H1 (cell line): ENCODE data around the gene BBIP1. TPM values are rescaled to one million over a fixed set of nuclear protein-coding genes. Genes with fewer than 3 reads are reported as not detected.

Source experiments
- CTCF ChIA-PET: fragments of 300-600 bp; sonication (Branson Sonifier 250); formaldehyde crosslinking; loops from one replicate; lab custom pipeline; 2021; ENCODE audit not compliant: partially characterized antibody; lab: Charles Lee
- POLR2A ChIA-PET: fragments of 300-600 bp; sonication (Branson Sonifier 250); formaldehyde crosslinking; loops from one replicate; lab custom pipeline; 2021; ENCODE audit warnings: inconsistent platforms; ENCODE audit not compliant: partially characterized antibody; lab: Charles Lee
- DNase-seq, 2 experiments: peaks; one replicate each; pipeline versions ENCODE4 v3.0.0 to v3.0.0-alpha.2; 2010 to 2022; ENCODE audit warnings: low spot score in 2 of 2, low read depth in 1 of 2, mixed read lengths in 1 of 2
- FAIRE-seq: peaks from 2 replicates; lab custom pipeline; 2011; peaks lifted over from hg19 to GRCh38; lab: Jason Lieb, UNC
- H2AFZ ChIP-seq: 2 replicates; pipeline ENCODE4 v1.8.1; 2012; ENCODE audit warnings: low read length, inconsistent platforms
- H2AK5ac ChIP-seq: 2 replicates; pipeline ENCODE4 v1.6.1; 2013; ENCODE audit warnings: low read depth, low read length
- H2BK120ac ChIP-seq: replicated peaks from 2 replicates; pipeline ENCODE3; 2013; ENCODE audit warnings: low read depth, low read length, inconsistent platforms
- H2BK12ac ChIP-seq: 2 replicates; pipeline ENCODE4 v1.6.1; 2013; ENCODE audit warnings: low read depth, low read length
- H2BK15ac ChIP-seq: 2 replicates; pipeline ENCODE4 v1.6.1; 2013; ENCODE audit warnings: low read length
- H2BK20ac ChIP-seq: 2 replicates; pipeline ENCODE4 v1.6.1; 2013; ENCODE audit warnings: low read length
- H2BK5ac ChIP-seq: 2 replicates; pipeline ENCODE4 v1.6.1; 2013; ENCODE audit warnings: low read depth, low read length
- H3K14ac ChIP-seq: 2 replicates; pipeline ENCODE4 v1.6.1; 2013; ENCODE audit warnings: inconsistent platforms; ENCODE audit not compliant: insufficient read length
- H3K18ac ChIP-seq: 2 replicates; pipeline ENCODE4 v1.6.1; 2013; ENCODE audit warnings: low read length; ENCODE audit errors: extremely low read depth
- H3K23ac ChIP-seq: 2 replicates; pipeline ENCODE4 v1.6.1; 2013; ENCODE audit warnings: inconsistent platforms; ENCODE audit not compliant: insufficient read length
- H3K23me2 ChIP-seq: 2 replicates; pipeline ENCODE4 v1.6.1; 2013; ENCODE audit warnings: low read depth, low read length
- H3K27ac ChIP-seq: 2 replicates; pipeline ENCODE4 v1.6.1; 2011; ENCODE audit warnings: low read depth, low read length, inconsistent platforms
- H3K27me3 ChIP-seq, 4 experiments: replicated peaks in 1 of 4; 1 replicate in 1 of 4; 2 replicates in 3 of 4; pipeline versions ENCODE4 v1.6.1 to v1.8.1; 2011 to 2013; ENCODE audit warnings: low read length in 3 of 4, mild to moderate bottlenecking in 3 of 4, inconsistent platforms in 2 of 4, mixed read lengths in 2 of 4, moderate library complexity in 1 of 4; ENCODE audit not compliant: control insufficient read depth in 3 of 4, insufficient read depth in 3 of 4; ENCODE audit errors: extremely low read depth in 1 of 4
- H3K36me3 ChIP-seq, 4 experiments: 2 replicates each; pipeline versions ENCODE4 v1.6.1 to v1.8.1; 2011 to 2013; ENCODE audit warnings: mild to moderate bottlenecking in 4 of 4, low read length in 3 of 4, moderate library complexity in 2 of 4, control low read depth in 1 of 4, inconsistent platforms in 1 of 4; ENCODE audit not compliant: insufficient read depth in 4 of 4, control insufficient read depth in 2 of 4
- H3K4ac ChIP-seq: replicated peaks from 2 replicates; pipeline ENCODE3; 2013; ENCODE audit warnings: low read length, low read depth, mixed read lengths, inconsistent platforms; ENCODE audit not compliant: insufficient read length
- H3K4me1 ChIP-seq, 4 experiments: replicated peaks in 1 of 4; 1 replicate in 1 of 4; 2 replicates in 3 of 4; pipeline versions ENCODE4 v1.6.1 to v1.8.1; 2011 to 2013; ENCODE audit warnings: low read length in 3 of 4, inconsistent platforms in 2 of 4, mixed read lengths in 1 of 4; ENCODE audit not compliant: insufficient read depth in 4 of 4, control insufficient read depth in 3 of 4
- H3K4me2 ChIP-seq, 2 experiments: 2 replicates each; pipeline versions ENCODE4 v1.6.1 to v1.8.1; 2011 to 2013; ENCODE audit warnings: low read depth in 2 of 2, low read length in 2 of 2, control low read depth in 1 of 2, inconsistent platforms in 1 of 2, mild to moderate bottlenecking in 1 of 2; ENCODE audit not compliant: insufficient read depth in 1 of 2
- H3K4me3 ChIP-seq, 4 experiments: fragments of 200-600, 300-600 bp in 1 of 4; sonication (generic), shearing (Covaris generic), sonication (Bioruptor Twin) in 1 of 4; 2 replicates each; pipeline versions ENCODE4 v1.5.1 to v1.8.1; 2011 to 2016; ENCODE audit warnings: low read length in 4 of 4, low read depth in 3 of 4, control low read depth in 2 of 4, inconsistent platforms in 2 of 4, mild to moderate bottlenecking in 2 of 4, mixed read lengths in 1 of 4, moderate library complexity in 1 of 4; ENCODE audit not compliant: insufficient read depth in 2 of 4; ENCODE audit errors: extremely low read depth in 1 of 4
- H3K56ac ChIP-seq: replicated peaks from 2 replicates; pipeline ENCODE3; 2013; ENCODE audit warnings: low read depth, mild to moderate bottlenecking, mixed read lengths, low read length, inconsistent platforms; ENCODE audit not compliant: insufficient read length
- H3K79me1 ChIP-seq: 2 replicates; pipeline ENCODE4 v1.6.1; 2013; ENCODE audit warnings: low read depth, low read length, control low read depth
- H3K79me2 ChIP-seq, 2 experiments: 2 replicates each; pipeline versions ENCODE4 v1.6.1 to v1.8.1; 2012 to 2013; ENCODE audit warnings: low read length in 2 of 2, mild to moderate bottlenecking in 2 of 2, inconsistent platforms in 1 of 2; ENCODE audit not compliant: insufficient read depth in 2 of 2, control insufficient read depth in 1 of 2
- H3K9ac ChIP-seq, 4 experiments: replicated peaks in 1 of 4; 1 replicate in 1 of 4; 2 replicates in 3 of 4; pipeline versions ENCODE4 v1.6.1 to v1.8.1; 2011 to 2013; ENCODE audit warnings: low read depth in 3 of 4, low read length in 3 of 4, control low read depth in 2 of 4, mild to moderate bottlenecking in 2 of 4, moderate library complexity in 2 of 4, inconsistent platforms in 1 of 4; ENCODE audit errors: extremely low read depth in 1 of 4
- H3K9me3 ChIP-seq, 2 experiments: 2 replicates each; pipeline versions ENCODE4 v1.6.1 to v1.8.1; 2012 to 2013; ENCODE audit warnings: mild to moderate bottlenecking in 2 of 2, moderate library complexity in 2 of 2, control low read depth in 1 of 2, inconsistent platforms in 1 of 2, low read depth in 1 of 2, low read length in 1 of 2, mixed read lengths in 1 of 2; ENCODE audit not compliant: insufficient read depth in 2 of 2
- H4K20me1 ChIP-seq, 2 experiments: replicated peaks in 1 of 2; 2 replicates each; pipeline versions ENCODE3 to v1.8.1; 2011 to 2013; ENCODE audit warnings: inconsistent platforms in 2 of 2, low read length in 2 of 2, mild to moderate bottlenecking in 1 of 2; ENCODE audit not compliant: insufficient read depth in 2 of 2, control insufficient read depth in 1 of 2
- H4K5ac ChIP-seq: 2 replicates; pipeline ENCODE4 v1.6.1; 2013; ENCODE audit warnings: low read length, low read depth, mixed read lengths, inconsistent platforms; ENCODE audit not compliant: insufficient read length
- H4K8ac ChIP-seq: 2 replicates; pipeline ENCODE4 v1.8.0; 2013; ENCODE audit warnings: mild to moderate bottlenecking, moderate library complexity, low read length, inconsistent platforms; ENCODE audit not compliant: insufficient read depth; ENCODE audit errors: extremely low read depth
- H4K91ac ChIP-seq: replicated peaks from 2 replicates; pipeline ENCODE3; 2013; ENCODE audit warnings: low read length, mixed read lengths, inconsistent platforms; ENCODE audit not compliant: insufficient read length
- CEBPB ChIP-seq: IDR thresholded peaks from 2 replicates; pipeline ENCODE4 v1.6.1; 2012; ENCODE audit warnings: low read depth, low read length
- EP300 ChIP-seq, 2 experiments: IDR thresholded peaks; 1 replicate in 1 of 2; 2 replicates in 1 of 2; pipeline ENCODE4 v1.6.1; 2011 to 2012; ENCODE audit warnings: low read depth in 2 of 2, low read length in 2 of 2, mild to moderate bottlenecking in 2 of 2, borderline replicate concordance in 1 of 2, inconsistent platforms in 1 of 2, moderate library complexity in 1 of 2
- HDAC6 ChIP-seq: IDR thresholded peaks from one replicate; pipeline ENCODE4 v1.7.1; 2012; ENCODE audit warnings: low read depth, mild to moderate bottlenecking, inconsistent platforms, low read length, moderate library complexity
- JUN ChIP-seq: IDR thresholded peaks from 2 replicates; pipeline ENCODE4 v1.6.1; 2011; ENCODE audit warnings: low read depth, mild to moderate bottlenecking, improper control_type of control experiment, low read length
- KDM4A ChIP-seq: IDR thresholded peaks from one replicate; pipeline ENCODE4 v1.7.1; 2012; ENCODE audit warnings: low read depth, mild to moderate bottlenecking, moderate library complexity, low read length, inconsistent platforms; ENCODE audit not compliant: severe bottlenecking
- POLR2AphosphoS5 ChIP-seq: IDR thresholded peaks from 2 replicates; pipeline ENCODE4 v1.6.1; 2011; ENCODE audit warnings: low read depth, low read length
- RAD21 ChIP-seq, 2 experiments: IDR thresholded peaks in 1 of 2; conservative IDR thresholded peaks in 1 of 2; 2 replicates each; pipeline ENCODE4 v1.6.1; 2011; ENCODE audit warnings: low read depth in 2 of 2, low read length in 2 of 2, improper control_type of control experiment in 1 of 2, inconsistent platforms in 1 of 2, mild to moderate bottlenecking in 1 of 2, moderate library complexity in 1 of 2
- RFX5 ChIP-seq: IDR thresholded peaks from 2 replicates; pipeline ENCODE4 v1.6.1; 2011; ENCODE audit warnings: low read depth, low read length, improper control_type of control experiment, borderline replicate concordance
- SAP30 ChIP-seq: fragments of 300-600 bp; sonication (generic); IDR thresholded peaks from 2 replicates; pipeline ENCODE4 v1.7.1; 2012; ENCODE audit warnings: low read length, moderate library complexity, mild to moderate bottlenecking, inconsistent platforms; ENCODE audit not compliant: insufficient read depth, insufficient replicate concordance
- SRF ChIP-seq: IDR thresholded peaks from 2 replicates; pipeline ENCODE4 v1.6.1; 2011; ENCODE audit warnings: mild to moderate bottlenecking, low read depth, low read length, moderate library complexity
- SUZ12 ChIP-seq: fragments of 200-600 bp; sonication (generic); IDR thresholded peaks from 2 replicates; pipeline ENCODE4 v1.6.1; 2012; ENCODE audit warnings: mild to moderate bottlenecking, inconsistent platforms, low read length, moderate library complexity, mixed read lengths
- TBP ChIP-seq: IDR thresholded peaks from 2 replicates; pipeline ENCODE4 v1.6.1; 2011; ENCODE audit warnings: low read depth, low read length, improper control_type of control experiment
- TEAD4 ChIP-seq: IDR thresholded peaks from 2 replicates; pipeline ENCODE4 v1.6.1; 2012; ENCODE audit warnings: low read depth, low read length, inconsistent platforms, mixed read lengths
- ZNF274 ChIP-seq: IDR thresholded peaks from 2 replicates; pipeline ENCODE4 v1.7.0; 2012; ENCODE audit warnings: low read length, borderline replicate concordance; ENCODE audit errors: extremely low read depth
- WGBS, 2 experiments: shearing (Covaris generic) in 1 of 2; methylation state at CpG; one replicate each; pipeline versions ENCODE4 v1.1.6 to v1.1.7; 2013 to 2015; ENCODE audit warnings: low lambda C conversion rate in 2 of 2, mixed read lengths in 2 of 2, inconsistent platforms in 1 of 2, low coverage in 1 of 2, missing lambda C conversion rate in 1 of 2; ENCODE audit not compliant: insufficient replicate concordance in 2 of 2, insufficient coverage in 1 of 2, insufficient read length in 1 of 2; ENCODE audit errors: extremely low coverage in 1 of 2, missing lambda C conversion rate in 1 of 2; 5-methylcytosine and 5-hydroxymethylcytosine counted together
- polyA plus RNA-seq, 7 experiments: library from polyadenylated mRNA; depleted of rRNA in 3 of 7; stranded (reverse) in 5 of 7; unstranded in 2 of 7; fragments of >200 nt in 5 of 7; fragments of 200-250 nt in 2 of 7; gene quantifications; 1 replicate in 5 of 7; 2 replicates in 1 of 7; 4 replicates in 1 of 7; pipeline versions ENCODE4 v1.2.1 to v1.2.3, GENCODE V29; 2011 to 2013; ENCODE audit warnings: missing spikeins in 2 of 7, mixed read lengths in 2 of 7
- total RNA-seq: library from RNA; stranded (reverse); fragmentation: NEBNext Ultra II Directional; extraction: Animal tissue kit (Norgen Biotek cat#: 25700); gene quantifications from 2 replicates; pipeline ENCODE4 v1.2.1, GENCODE V29; 2021

The BBIP1 gene
- total and polyA plus RNA-seq, 2 of the 8 experiments (the other 6 are each of a cell fraction or from before 2014, with no cell fraction given), result 8.8 to 19.6 TPM

DNA sequence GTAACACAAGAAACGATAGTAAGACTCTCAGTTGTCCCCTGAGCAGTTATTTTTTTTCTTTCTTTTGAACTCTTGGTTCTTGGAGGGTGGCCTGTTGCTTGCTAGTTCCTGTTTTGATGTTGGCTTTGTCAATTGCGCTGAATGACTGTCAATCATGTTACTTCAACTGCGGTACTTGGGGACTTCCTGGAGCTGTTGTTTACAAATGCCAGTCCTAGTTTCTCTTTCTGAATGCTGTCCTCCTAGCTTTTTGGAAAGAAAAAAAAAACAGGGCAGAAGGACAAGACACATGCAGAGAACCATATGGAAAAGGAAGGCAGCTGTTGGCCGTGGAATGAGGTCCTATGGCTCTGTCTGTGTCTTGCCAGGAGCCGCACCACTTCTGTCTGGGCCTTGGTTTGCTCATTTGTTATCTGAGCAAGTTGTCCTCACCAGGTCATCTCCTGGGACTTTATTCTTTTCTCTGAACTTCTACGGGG is 54.3 kb downstream of the BBIP1 start:
- H2AFZ ChIP-seq, result peak overlapping the region; percentile 89; the same call in 1 of the 2 replicates
- H2BK5ac ChIP-seq, result no peak overlapping the region
- CTCF ChIA-PET, result interaction anchor here (0.9 to 1.5 kb wide), 2 partner anchors 14 to 61 kb away, joined by 3 to 5 read pairs; no protein-coding TSS in a partner anchor
- no peaks in the 10 kb centered on the region for H3K9me3 ChIP-seq
- 88% methylated on average over 6 of the region's 6 CpGs; no CpG with 5 or more reads in 1 of the 2 experiments for WGBS, 2 experiments
- no peak overlapping the region for H2AK5ac ChIP-seq
- H3K4me3 ChIP-seq, result no peak overlapping the region
- no peak overlapping the region for H3K4me2 ChIP-seq
- H3K14ac ChIP-seq, result no peak overlapping the region
- H2BK12ac ChIP-seq, result no peak overlapping the region
- peaks cover 0 to 4% (median 0%) of the 10 kb centered on the region in 4 experiments; a peak in 2 of 7 replicates for H3K4me1 ChIP-seq
- POLR2A ChIA-PET, result no interaction called here
- H3K36me3 ChIP-seq, result no peaks in the 10 kb centered on the region; a peak in 1 of 8 replicates
- no peak for FAIRE-seq
- H3K79me2 ChIP-seq, result no peaks in the 10 kb centered on the region
- H2BK120ac ChIP-seq, result no peak overlapping the region
- H2BK20ac ChIP-seq, result no peak overlapping the region
- no peak overlapping the region for H3K9ac ChIP-seq
- H3K23ac ChIP-seq, result no peak overlapping the region
- no peak overlapping the region for H3K4ac ChIP-seq
- H4K91ac ChIP-seq, result no peak overlapping the region
- H3K18ac ChIP-seq, result no peak overlapping the region
- no peaks in the 10 kb centered on the region for H3K79me1 ChIP-seq
- no peak overlapping the region for H2BK15ac ChIP-seq
- H3K27me3 ChIP-seq, result no peaks in the 10 kb centered on the region
- DNase-seq, result no peak
- H4K20me1 ChIP-seq, result no peaks in the 10 kb centered on the region
- H3K23me2 ChIP-seq, result no peaks in the 10 kb centered on the region; the same call in 1 of the 2 replicates
- no peak overlapping the region for H4K5ac ChIP-seq
- no peak overlapping the region for H3K56ac ChIP-seq
- no peak overlapping the region for H3K27ac ChIP-seq
- no peak overlapping the region for H4K8ac ChIP-seq
- no peak for TF ChIP-seq HDAC6
- no peak for TF ChIP-seq EP300 (IDR thresholded peaks at IDR 0.05; ENCODE audit: borderline replicate concordance in 1 of 2, low read depth in 2 of 2, low read length in 2 of 2)
- TF ChIP-seq TBP, result no peak
- TF ChIP-seq SUZ12, result no peak
- TF ChIP-seq POLR2AphosphoS5, result no peak
- TF ChIP-seq RAD21 (IDR thresholded peaks at IDR 0.05 in 1 of 2, conservative IDR thresholded peaks at IDR 0.05 in 1 of 2; ENCODE audit: low read depth in 2 of 2, low read length in 2 of 2), result no peak
- TF ChIP-seq TEAD4, result no peak
- TF ChIP-seq CEBPB, result no peak
- TF ChIP-seq KDM4A, result no peak
- TF ChIP-seq RFX5, result no peak
- no peak for TF ChIP-seq ZNF274
- no peak for TF ChIP-seq SAP30
- TF ChIP-seq SRF, result no peak
- no peak for TF ChIP-seq JUN
